NCI-H2107 (cell line): ENCODE results near the gene HEXIM2.

Source experiments
- DNase-seq: peaks from one replicate; lab custom pipeline; 2025; lab: John Stamatoyannopoulos, UW

The HEXIM2 gene

DNA sequence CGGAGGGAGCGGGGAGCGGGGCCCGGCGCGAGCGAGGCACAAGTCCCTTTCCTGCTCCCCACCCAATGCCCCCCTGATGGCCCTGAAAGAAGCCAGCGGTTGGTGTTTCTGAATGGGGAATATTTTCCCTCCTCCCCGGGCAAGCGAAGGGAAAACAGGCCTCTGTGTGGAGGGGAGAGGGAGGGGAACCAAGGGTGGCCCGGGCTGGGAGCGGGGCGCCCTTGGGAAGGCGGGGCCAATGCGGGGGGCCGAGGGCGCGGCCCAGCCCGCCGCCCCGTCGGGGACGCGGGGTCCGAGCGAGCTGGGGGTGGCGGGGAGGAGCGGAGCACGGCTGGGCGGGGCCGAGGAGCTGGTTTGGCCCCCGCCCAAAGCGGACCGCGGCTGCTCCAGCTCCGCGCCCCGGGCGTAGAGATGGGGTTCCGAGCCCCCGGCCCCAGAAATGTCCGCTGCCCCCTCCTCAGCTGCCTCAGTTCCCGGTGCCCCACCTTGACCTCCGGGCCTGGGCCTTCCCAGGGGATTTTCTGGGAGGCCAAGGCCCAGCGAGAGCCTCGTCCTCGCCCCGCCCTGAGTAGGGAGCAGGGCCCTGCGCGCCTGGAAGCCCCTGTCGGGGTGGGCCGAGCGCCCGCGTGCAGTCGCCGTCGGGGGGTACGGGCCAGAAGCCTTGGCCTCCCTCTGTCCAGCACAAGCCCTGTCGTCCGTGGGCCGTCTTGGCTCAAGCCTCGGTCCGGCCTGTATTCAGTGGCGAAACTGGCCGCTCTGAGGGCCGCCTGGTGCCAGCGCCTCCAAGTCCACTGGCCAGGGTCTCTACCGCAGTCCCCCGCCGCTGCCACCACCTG lies 17.3 kb upstream of the HEXIM2 start:
- DNase-seq: no peak

DNA sequence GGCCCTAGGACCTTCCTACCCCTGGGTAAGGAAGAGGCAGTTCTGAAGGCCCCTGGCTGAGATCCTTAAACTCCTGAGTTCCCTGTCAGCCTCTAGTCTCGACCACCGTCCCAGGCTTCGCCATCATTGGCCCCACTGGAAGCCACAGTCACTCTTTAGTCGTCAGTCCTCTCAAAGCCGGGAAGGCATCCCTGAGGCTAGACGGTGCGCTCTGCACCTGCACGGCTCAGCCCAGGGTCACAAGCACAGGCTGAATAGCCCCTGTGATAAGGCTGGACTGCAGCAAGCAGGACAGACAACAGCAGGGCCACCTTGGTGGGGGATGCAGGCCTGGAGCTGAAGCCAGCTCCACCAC lies 16.7 kb upstream of the HEXIM2 start:
- DNase-seq: no peak

DNA sequence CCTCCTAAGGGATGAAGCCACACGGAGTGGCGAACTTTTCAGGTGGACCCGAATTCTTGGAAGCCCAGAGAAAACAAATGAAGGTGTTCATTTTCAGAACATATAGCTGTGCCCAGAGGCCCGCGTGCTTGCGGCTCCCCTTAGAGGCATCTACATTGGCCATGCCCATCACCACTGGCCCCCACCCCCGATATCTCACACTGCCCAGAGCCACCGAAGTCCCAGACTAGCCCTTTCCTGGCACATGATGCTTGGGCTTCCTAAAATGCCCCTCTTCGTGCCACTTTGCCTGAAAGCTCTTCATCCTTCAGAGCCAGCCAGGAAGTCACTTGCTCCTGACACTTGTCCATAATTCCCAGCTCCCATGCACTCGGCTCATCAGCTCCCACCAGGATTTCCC lies 15.5 kb upstream of the HEXIM2 start:
- no peak for DNase-seq

DNA sequence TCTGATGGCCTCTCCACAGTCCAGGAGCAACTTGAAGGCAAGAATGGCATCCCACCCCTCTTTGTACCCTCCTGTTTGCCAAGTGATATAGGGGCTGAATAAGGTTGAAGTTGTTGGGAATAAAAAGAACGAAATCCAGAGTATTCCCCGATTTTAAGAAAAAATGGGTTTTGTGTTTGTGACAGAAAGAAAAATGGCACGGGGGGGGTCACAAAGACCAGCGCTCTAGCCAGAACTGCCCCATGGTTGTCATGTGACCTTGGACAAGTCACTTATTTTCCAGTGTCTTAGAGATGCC lies 15.1 kb upstream of the HEXIM2 start:
- DNase-seq: no peak

DNA sequence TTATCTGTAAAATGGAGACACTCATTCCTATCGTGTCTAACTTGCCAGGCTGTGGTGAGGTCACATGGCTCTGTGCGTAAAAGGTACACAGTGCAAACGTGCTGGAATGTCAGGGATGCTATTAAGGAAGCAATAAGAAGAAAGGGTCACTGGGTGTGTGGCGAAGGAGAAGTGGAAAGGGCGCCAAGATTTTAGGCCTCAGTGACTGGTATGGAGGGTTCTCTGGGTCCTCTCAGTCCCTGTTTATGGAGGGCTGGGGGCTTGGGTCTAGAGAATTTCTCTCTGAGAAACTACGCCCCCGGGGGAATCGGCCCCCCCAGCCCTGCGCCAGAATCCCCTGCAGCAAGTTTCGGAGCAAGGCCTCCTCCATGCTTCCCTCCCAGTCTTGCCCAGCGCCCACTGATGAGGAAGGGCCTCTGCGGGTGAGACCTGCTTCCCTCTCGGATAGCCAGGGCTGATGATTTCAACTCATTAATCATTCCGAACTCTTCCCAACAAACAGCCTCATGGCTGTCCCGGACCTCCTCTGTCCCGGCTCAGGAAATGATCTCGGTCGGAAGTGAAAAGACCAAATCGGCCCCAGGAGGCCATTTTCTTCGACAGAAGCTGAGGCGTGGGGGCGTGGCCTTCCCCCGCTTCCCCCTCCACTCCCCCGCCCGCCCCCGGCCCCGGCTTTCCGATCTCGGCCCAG lies 14.6 kb upstream of the HEXIM2 start:
- peak; percentile 71 for DNase-seq

DNA sequence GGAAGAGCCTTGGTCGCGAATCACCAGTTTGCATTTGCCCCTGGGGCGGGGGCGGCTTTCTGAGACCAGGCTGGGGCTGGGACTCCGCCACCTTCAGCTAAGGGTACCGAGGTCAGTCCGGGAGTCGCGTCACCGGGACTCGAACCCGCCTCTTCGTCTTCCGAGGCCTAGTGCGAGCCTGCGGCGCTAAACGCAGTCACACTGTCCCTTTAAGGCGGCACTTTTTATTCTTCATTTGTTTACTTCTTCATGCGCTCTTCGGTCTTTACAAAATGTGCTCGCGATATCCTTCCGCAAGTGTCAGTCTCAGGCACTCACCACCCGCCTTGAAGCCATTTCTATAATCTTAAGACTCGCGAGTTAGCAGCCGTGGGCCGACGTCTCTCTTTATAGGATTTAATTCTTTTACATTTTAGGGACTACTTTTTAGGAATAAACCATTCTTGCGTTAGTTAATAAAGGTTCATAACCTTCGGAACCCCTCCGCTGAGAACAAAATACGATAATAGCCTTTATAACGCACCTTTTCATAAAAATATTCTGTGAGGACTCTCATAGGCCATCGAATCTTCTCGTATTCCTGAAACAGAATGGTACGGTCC lies 14.0 kb upstream of the HEXIM2 start:
- DNase-seq: peak; percentile 71

DNA sequence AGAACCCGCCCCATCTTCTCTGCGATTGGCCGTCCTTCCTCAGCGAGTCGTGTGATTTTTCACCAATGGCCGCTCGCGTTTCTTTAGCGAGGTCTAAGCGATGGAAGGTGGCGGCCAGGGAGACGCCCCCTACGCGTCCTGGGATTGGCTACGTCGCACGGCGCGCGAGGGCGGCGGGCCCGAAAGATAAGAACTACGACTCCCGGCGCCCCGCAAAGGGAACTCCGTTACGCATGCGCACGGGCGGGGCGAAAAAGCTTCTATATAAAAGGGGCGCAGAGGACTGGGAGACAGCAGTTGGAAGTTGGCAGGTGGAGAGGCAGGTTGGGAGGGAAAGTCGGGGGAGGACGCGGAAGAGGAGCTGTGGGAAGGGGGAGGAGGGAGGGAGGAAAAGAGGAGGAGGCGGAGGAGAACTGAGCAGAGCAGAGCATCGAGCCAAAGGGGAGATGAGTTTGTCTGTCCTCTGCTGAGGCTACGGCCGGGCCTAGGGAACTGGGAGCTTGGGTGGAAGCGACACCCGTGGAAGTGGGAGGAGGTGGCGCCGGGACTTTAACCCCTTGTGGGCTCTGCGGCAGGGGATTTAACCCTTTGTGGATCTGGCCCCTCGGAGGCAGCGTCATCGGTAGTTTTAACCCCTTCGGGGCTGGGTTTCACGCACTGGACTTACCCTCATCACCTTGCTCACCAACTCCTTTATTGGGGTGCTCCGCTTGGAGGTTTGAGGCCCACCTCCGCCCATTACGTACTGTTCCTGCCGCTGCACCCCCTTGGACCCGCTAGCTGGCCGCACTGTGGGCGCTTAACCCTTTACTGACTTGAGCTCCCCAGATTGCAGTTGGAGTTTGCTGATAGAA lies 13.3 kb upstream of the HEXIM2 start, which contains the start of gene HEXIM1:
HEXIM1 (plus strand) TSS at position 293 of the 854 bp plus-strand sequence. CDS start 716 bp downstream, outside the sequence.
- peak; percentile 99 for DNase-seq

DNA sequence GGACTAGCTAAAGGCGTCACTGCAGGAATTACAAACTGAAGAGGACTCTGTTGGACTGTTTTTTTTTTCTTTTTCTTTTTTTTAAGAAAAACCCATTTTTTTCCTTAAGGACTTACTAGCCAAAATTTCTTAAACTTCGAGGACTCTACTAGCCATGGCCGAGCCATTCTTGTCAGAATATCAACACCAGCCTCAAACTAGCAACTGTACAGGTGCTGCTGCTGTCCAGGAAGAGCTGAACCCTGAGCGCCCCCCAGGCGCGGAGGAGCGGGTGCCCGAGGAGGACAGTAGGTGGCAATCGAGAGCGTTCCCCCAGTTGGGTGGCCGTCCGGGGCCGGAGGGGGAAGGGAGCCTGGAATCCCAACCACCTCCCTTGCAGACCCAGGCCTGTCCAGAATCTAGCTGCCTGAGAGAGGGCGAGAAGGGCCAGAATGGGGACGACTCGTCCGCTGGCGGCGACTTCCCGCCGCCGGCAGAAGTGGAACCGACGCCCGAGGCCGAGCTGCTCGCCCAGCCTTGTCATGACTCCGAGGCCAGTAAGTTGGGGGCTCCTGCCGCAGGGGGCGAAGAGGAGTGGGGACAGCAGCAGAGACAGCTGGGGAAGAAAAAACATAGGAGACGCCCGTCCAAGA lies 12.5 kb upstream of the HEXIM2 start:
- DNase-seq: peak; percentile 33

DNA sequence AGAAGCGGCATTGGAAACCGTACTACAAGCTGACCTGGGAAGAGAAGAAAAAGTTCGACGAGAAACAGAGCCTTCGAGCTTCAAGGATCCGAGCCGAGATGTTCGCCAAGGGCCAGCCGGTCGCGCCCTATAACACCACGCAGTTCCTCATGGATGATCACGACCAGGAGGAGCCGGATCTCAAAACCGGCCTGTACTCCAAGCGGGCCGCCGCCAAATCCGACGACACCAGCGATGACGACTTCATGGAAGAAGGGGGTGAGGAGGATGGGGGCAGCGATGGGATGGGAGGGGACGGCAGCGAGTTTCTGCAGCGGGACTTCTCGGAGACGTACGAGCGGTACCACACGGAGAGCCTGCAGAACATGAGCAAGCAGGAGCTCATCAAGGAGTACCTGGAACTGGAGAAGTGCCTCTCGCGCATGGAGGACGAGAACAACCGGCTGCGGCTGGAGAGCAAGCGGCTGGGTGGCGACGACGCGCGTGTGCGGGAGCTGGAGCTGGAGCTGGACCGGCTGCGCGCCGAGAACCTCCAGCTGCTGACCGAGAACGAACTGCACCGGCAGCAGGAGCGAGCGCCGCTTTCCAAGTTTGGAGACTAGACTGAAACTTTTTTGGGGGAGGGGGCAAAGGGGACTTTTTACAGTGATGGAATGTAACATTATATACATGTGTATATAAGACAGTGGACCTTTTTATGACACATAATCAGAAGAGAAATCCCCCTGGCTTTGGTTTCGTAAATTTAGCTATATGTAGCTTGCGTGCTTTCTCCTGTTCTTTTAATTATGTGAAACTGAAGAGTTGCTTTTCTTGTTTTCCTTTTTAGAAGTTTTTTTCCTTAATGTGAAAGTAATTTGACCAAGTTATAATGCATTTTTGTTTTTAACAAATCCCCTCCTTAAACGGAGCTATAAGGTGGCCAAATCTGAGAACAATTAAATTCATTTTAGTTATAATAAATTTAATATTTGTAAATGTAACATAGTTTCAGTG lies 11.7 kb upstream of the HEXIM2 start:
- DNase-seq: peak; percentile 22

DNA sequence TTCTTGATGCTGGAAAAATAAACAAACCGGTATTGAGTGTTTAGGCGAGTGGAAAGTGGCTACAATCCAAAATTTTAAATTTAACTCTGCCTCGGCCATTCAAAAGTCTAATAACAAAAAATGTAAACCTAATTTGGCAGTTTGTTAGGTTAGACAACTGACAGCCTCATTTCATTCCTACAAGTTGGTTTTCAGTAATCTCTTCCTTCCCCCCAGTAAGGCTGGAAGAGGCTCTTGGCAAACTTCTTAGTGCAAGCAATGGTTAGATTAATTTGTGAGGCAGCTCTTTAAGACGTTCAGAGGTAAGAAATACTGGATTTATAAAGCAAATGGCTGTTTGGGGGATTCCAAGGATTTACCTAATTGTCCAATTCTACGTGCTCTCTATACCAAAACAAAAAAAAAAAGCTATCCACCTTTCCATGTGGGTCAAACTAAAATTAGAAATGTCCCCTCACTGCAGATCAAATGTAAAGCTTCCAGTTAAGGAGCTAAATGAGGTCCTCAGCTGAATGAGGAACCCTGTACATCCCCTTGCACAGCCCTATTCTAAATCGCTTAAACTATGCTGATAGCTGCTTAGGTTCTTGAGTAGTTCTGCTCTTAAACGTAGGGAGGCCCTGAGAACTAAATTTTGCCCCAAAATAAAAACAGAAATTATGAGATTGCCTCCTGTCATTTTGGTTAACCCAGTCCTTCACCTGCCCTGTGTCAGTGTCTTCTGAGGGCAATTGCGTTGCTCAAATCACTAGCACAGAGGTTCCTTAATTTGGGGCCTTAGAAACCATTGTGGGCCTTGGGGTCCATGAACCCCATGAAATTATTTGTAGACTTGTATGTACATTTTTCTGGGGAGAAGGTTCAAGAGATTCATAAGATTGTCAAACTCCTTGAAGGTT lies 10.5 kb upstream of the HEXIM2 start:
- no peak for DNase-seq

DNA sequence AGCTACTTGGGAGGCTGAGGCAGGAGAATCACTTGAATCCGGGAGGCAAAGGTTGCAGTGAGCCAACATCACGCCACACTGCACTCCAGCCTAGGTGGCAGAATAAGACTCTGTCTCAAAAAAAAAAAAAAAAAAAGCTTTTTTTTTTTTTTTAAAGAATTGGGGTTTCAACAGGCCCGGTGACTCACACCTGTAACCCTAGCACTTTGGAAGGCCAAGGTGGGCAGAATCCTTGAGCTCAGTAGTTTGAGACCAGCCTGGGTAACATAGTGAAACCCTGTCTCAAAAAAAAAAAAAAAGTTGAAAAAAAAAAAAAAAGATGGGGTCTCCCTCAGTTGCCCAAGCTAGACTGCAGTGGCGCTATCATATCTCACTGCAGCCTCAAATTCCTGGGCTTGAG lies 6.6 kb upstream of the HEXIM2 start:
- no peak for DNase-seq

DNA sequence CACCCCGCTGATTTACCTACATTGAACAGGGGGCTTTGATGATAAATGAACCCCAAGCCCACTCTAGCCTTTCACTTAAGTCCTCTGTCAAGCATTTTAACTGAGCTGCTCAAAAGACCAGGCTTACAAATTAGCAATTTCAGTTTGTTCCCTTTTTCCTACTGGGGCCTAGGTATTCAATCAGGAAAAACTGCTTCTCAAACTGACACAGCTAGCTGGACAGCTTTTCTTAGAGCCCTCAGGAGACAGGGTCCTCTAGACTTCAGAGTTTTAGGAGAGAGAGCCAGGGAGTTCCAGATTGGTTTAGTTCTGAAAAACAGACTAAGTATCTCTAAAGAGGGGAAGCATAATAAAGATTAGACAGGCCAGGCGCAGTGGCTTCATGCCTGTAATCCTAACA lies 6.2 kb upstream of the HEXIM2 start:
- DNase-seq: no peak

DNA sequence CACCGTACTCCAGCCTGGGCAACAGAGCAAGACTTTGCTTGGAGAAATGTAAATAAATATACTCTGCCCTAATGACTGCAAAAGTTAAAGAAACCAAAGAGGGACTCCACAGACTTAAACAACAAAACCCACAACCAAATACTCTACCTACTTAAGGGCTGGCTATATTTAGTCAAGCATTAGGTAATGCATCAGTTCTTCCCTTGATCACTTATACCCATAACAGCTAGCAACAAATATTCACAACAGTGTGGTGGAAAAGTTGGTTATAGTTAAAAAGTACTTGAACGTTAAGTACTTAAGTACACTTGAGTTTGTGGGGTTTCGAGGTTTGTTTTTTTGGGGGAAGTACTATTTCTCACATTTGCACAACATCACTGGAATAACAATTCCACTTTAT lies 5.4 kb upstream of the HEXIM2 start:
- DNase-seq: no peak

DNA sequence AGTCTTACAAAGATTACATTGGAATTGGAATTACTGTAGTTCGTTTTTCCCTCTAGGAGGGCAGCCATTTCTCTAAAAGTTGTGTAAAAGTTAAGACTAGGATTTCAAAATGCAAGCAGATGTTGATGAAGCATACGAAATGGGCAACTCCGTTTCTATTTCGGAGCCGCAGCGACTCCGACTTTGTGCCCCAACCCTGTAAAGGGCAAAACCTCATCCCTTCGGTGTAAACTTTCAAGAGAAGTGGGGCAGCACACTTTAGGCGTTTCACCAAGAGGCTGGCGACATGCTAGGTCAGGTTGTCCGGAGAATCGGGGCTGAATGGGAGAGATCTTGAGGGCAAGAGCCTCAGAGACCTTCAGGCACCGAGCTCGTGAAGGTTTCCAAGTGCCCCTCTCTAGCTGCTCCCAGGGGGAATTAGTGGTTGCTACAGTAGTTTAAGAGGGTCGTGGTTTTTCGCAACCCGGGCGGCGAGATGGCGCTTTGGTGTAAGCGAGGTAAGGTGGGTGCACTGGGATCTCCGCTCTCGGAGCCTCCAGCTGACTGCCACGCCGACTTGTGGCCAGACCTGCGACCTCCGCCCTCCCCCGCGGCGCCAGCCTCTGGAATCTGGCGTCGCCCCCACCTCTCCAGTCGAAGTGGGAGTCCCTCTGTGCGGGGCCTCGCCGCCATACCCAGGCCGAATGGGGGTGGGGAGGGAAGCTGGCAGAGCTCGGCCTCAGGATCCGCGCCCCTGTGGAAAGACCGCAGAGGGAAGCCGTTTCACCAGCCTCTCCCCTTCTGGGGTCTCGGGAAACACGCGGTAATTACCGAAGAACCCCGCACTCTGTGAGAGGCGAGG lies 1.0 kb upstream of the HEXIM2 start:
- DNase-seq: no peak

DNA sequence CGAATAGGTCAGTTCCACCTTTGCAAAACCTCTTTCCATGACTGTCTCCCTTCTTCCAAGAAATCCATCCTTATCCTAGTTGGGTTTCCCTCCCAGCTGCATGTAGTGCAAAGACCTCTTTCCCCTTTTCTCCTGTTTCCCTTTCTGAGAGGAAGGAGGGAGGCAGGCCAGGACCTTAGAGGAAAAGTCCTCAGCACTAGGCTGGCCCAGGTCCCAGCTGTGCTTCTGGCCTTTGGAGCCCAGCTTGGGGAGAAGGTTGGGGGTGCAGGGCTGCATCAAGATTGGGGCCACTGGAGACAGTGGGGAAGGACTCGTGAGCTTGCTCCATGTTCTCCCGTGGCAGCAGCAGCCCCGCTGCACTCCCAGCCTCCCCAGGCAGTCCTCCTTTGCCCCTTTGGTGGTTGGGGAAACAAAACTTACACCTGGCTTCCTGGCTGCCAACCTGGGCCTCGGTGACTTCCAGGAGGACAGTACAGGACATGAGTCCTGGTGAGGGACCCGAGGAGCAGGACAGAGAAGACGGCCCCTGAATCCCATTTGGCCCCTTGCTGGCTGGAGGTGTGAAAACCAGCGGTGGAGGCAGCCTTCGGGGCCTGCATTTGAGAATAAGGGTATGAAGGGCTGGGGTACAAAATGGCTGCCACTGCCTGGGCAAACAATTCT lies 481 bp downstream of the HEXIM2 start:
- no peak for DNase-seq

DNA sequence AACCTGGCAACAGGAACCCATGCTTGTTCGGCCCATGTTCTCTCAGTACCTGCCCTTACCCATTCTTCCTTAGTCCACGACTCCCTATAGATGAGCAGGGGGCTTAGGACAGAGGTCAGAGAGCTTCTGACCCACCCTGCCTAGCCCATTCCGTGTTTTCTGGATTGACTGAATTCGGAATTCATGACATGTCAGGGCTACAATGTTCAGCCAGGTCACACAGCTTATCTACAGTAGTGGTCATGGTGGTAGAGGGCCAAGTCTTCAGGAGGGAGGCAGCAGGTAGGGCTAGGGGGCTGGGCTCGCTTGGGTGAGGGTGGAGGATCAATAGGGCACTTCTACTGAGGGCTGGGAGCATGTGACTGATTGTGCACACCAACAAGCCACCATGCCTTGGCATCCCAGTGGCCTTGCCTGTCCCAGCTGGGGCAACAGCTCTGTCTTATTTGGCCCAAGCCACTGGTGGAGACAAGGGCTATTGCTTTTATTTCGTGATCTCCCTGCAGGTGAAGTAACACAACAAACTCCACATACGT lies 3.1 kb downstream of the HEXIM2 start:
- no peak for DNase-seq

DNA sequence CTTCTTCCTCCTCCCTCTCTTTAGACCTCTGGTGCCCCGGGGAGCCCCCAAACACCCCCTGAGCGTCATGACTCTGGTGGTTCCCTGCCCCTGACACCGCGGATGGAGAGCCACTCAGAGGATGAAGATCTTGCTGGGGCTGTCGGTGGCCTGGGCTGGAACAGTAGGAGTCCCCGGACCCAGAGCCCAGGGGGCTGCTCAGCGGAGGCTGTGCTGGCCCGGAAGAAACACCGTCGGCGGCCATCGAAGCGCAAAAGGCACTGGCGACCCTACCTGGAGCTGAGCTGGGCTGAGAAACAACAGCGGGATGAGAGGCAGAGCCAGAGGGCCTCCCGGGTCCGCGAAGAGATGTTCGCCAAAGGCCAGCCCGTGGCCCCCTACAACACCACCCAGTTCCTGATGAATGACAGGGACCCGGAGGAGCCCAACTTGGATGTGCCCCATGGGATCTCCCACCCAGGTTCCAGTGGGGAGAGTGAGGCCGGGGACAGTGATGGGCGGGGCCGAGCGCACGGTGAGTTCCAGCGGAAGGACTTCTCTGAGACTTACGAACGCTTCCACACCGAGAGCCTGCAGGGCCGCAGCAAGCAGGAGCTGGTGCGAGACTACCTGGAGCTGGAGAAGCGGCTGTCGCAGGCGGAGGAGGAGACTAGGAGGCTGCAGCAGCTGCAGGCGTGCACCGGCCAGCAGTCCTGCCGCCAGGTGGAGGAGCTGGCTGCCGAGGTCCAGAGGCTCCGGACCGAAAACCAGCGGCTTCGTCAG lies 7.5 kb downstream of the HEXIM2 start:
- DNase-seq: no peak
